Gastrocnemius medialis (tissue), 4 donors: ENCODE results near the gene AMN.

ENCODE experiments used
- CTCF ChIP-seq, 5 experiments: fragments of 450-650 bp in 3 of 5; fragments of 200-600 bp in 2 of 5; sonication (generic) in 2 of 5; IDR thresholded peaks in 4 of 5; conservative IDR thresholded peaks in 1 of 5; 1 replicate in 4 of 5; 2 replicates in 1 of 5; pipeline ENCODE4 v1.5.1; 2016 to 2019; ENCODE audit warnings: antibody characterized with exemption in 5 of 5, mild to moderate bottlenecking in 3 of 5, moderate library complexity in 3 of 5
- POLR2A ChIP-seq, 2 donors: fragments of 450-650 bp; IDR thresholded peaks; one replicate each; pipeline ENCODE4 v1.6.1; 2017; ENCODE audit warnings: antibody characterized with exemption in 2 of 2, mild to moderate bottlenecking in 2 of 2, moderate library complexity in 2 of 2

- TF ChIP-seq CTCF (IDR thresholded peaks at IDR 0.05 in 4 of 5, conservative IDR thresholded peaks at IDR 0.05 in 1 of 5): no peak
- TF ChIP-seq POLR2A (IDR thresholded peaks at IDR 0.05): no peak
Measured at GRCh38 chr14:102931580-102932285, 9.3 kb downstream of the AMN start.
